ENCODE measurements around the gene LRMDA. TPM values are rescaled to one million over a fixed set of nuclear protein-coding genes. Genes with fewer than 3 reads are reported as not detected.

The LRMDA gene
- total and polyA plus RNA-seq, 3 experiments from 2014 or later, result not detected

DNA sequence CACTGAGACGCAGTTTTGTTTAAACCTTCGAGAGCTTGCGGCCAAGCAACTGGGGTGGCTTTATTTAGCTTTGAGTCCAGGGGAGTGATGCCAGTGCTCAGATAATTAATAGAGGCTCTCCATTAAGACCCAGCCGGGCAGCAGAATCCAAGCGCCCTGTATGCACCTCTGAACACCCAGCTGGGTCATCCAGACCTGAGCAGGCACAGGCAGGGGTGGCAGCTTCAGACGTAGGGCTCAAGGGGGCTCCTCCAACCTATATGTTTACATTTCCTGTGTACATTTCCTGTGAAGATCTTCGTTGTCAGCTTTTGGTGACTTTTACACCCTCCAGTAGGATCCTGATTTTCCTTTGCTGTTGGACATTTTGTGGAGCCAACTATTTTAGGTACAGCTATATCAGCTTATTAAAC is 719.5 kb downstream of the LRMDA start:
- Histone ChIP-seq H3K9me3 (ENCODE audit: low read length) (no peaks in the 10 kb centered on the region), H3K4me1 (ENCODE audit: insufficient read depth, low read length) (no peaks in the 10 kb centered on the region), H3K4me3 (ENCODE audit: low read length) (no peak overlapping the region), H3K27me3 (ENCODE audit: insufficient read depth, low read length, poor library complexity, severe bottlenecking) (no peaks in the 10 kb centered on the region), H3K27ac (ENCODE audit: low read depth, low read length) (no peak overlapping the region), H3K36me3 (ENCODE audit: insufficient read depth, low read length) (no peaks in the 10 kb centered on the region)
- Mint-ChIP-seq H3K36me3 (no peaks in the 10 kb centered on the region), H3K4me1 (no peaks in the 10 kb centered on the region), H3K9me3 (peaks cover 2 to 15% (median 12%) of the 10 kb centered on the region in 5 donors), H3K4me3 (no peak overlapping the region), H3K27me3 (peaks cover 0 to 2% of the 10 kb centered on the region in 2 donors), H3K27ac (no peak overlapping the region)
- ChIA-PET CTCF (no interaction called here), POLR2A (no interaction called here)
- no peak for DNase-seq

DNA sequence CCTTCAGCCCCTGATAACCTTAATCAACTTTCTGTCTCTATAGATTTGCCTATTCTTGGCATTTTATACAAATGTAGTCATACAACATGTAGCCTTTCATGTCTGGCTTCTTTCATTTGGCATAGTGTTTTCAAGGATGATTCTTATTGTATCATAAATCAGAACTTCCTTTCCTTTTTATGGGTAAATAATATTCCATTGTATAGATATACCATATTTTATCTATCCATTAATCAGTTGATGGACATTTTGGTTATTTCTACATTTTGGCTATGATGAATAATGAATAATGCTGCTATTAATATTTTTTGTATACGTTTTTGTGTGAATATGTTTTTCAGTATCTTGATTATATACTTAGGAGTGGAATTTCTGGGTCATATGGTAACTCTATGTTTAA is 720.8 kb downstream of the LRMDA start:
- Histone ChIP-seq H3K36me3 (ENCODE audit: insufficient read depth, low read length) (no peaks in the 10 kb centered on the region), H3K4me1 (ENCODE audit: insufficient read depth, low read length) (no peaks in the 10 kb centered on the region), H3K27ac (ENCODE audit: low read depth, low read length) (no peak overlapping the region), H3K27me3 (ENCODE audit: insufficient read depth, low read length, poor library complexity, severe bottlenecking) (no peaks in the 10 kb centered on the region), H3K9me3 (ENCODE audit: low read length) (no peaks in the 10 kb centered on the region), H3K4me3 (ENCODE audit: low read length) (no peak overlapping the region)
- no peaks in the 10 kb centered on the region for H3K4me1 Mint-ChIP-seq
- H3K36me3 Mint-ChIP-seq, result no peaks in the 10 kb centered on the region
- ChIA-PET CTCF (no interaction called here), POLR2A (no interaction called here)
- peaks cover 0 to 2% of the 10 kb centered on the region in 2 donors for H3K27me3 Mint-ChIP-seq
- no peak overlapping the region for H3K4me3 Mint-ChIP-seq
- peaks cover 2 to 15% (median 13%) of the 10 kb centered on the region in 5 donors for H3K9me3 Mint-ChIP-seq
- no peak overlapping the region for H3K27ac Mint-ChIP-seq
- DNase-seq, result no peak

DNA sequence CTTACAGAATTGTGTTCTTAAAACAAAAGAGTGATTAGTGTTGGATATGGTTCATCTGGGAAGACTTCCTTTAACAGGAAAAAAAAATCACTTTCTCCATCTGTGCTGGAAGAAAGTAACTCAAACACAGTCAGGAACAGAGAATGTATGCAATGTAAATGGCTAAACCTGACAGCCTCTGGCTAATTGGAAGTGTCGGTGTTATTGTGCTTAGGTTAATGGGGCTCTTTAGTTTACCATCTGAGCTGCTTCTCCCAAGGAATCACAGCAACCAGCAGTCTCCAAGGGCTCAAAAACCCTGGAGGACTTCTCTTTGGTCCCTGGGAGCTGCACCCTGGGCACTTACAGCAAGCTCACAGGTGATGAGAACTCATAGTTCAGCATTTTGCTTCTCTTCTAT is 724.5 kb downstream of the LRMDA start:
- Mint-ChIP-seq H3K9me3 (peaks cover 2 to 6% (median 4%) of the 10 kb centered on the region in 5 donors), H3K4me3 (no peak overlapping the region), H3K4me1 (no peaks in the 10 kb centered on the region), H3K36me3 (no peaks in the 10 kb centered on the region), H3K27ac (no peak overlapping the region), H3K27me3 (peaks cover 0 to 2% of the 10 kb centered on the region in 2 donors)
- no peak for DNase-seq
- H3K4me1 ChIP-seq (ENCODE audit: insufficient read depth, low read length), result no peaks in the 10 kb centered on the region
- no peaks in the 10 kb centered on the region for H3K9me3 ChIP-seq (ENCODE audit: low read length)
- H3K27me3 ChIP-seq (ENCODE audit: insufficient read depth, low read length, poor library complexity, severe bottlenecking), result no peaks in the 10 kb centered on the region
- no peaks in the 10 kb centered on the region for H3K36me3 ChIP-seq (ENCODE audit: insufficient read depth, low read length)
- POLR2A ChIA-PET, result no interaction called here
- CTCF ChIA-PET, result no interaction called here
- no peak overlapping the region for H3K4me3 ChIP-seq (ENCODE audit: low read length)
- no peak overlapping the region for H3K27ac ChIP-seq (ENCODE audit: low read depth, low read length)

DNA sequence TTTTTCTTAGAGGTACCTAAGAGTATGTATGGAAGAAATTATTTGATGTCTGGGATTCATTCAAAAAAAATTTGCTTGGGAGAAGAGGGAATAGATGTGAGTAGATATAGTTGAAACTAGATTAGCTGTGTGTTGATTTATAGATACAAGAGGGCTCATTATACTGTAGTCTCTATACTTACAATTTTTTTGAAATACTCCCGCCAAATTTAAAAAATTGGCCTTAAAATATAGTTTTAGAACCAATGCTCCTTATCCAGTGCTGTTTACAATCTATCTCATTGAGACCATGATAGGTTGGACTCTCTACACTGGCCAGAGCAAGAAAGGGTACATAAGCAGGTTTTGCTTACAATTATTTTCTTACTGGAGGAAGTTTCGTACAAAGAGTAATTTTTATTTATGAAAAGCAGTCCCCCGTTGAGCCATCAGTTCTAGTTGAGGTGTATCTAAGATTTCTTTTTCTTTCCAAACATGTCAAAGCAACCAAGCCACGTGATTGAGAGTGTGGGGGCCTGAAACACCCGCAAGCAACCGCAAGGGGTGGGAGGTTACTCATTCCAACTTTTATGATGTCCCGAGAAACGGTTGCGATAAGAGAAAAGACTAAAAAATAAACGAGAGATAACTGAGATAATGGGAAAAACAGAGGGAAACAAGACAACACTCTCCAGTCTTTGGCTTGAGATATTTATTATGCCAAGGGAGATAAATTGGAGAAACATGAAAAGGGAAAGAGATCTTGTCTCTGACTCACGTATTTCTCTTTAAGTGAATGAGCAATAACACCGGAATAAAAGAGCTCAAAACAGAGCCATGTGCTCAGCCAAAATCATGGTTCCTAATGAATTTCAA is 729.2 kb downstream of the LRMDA start:
- Mint-ChIP-seq H3K9me3 (peaks cover 0 to 9% (median under 1%) of the 10 kb centered on the region in 5 donors), H3K36me3 (no peaks in the 10 kb centered on the region), H3K4me1 (no peaks in the 10 kb centered on the region), H3K4me3 (no peak overlapping the region), H3K27ac (no peak overlapping the region), H3K27me3 (peaks cover 0 to 3% of the 10 kb centered on the region in 2 donors)
- H3K36me3 ChIP-seq (ENCODE audit: insufficient read depth, low read length), result no peaks in the 10 kb centered on the region
- H3K27ac ChIP-seq (ENCODE audit: low read depth, low read length), result no peak overlapping the region
- no peaks in the 10 kb centered on the region for H3K4me1 ChIP-seq (ENCODE audit: insufficient read depth, low read length)
- no peaks in the 10 kb centered on the region for H3K27me3 ChIP-seq (ENCODE audit: insufficient read depth, low read length, poor library complexity, severe bottlenecking)
- CTCF ChIA-PET, result no interaction called here
- POLR2A ChIA-PET, result no interaction called here
- H3K9me3 ChIP-seq (ENCODE audit: low read length), result no peaks in the 10 kb centered on the region
- no peak for DNase-seq
- no peak overlapping the region for H3K4me3 ChIP-seq (ENCODE audit: low read length)

DNA sequence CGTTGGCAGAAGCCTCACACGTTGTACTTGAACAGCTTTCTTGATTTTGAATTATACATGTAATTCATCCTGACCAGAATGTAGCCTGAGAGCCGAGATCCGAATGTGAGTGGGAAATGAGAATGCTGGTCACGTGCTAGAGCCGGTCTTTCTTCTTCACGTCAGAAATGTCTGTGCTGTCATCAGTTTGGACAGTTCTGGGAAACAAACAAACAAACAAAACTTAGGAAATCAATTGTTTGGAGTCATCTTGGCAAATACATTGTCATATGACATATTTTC is 729.8 kb downstream of the LRMDA start:
- POLR2A ChIA-PET, result no interaction called here
- CTCF ChIA-PET, result no interaction called here
- H3K36me3 ChIP-seq (ENCODE audit: insufficient read depth, low read length), result no peaks in the 10 kb centered on the region
- no peak overlapping the region for H3K27ac Mint-ChIP-seq
- H3K27ac ChIP-seq (ENCODE audit: low read depth, low read length), result no peak overlapping the region
- H3K4me3 ChIP-seq (ENCODE audit: low read length), result no peak overlapping the region
- no peaks in the 10 kb centered on the region for H3K9me3 ChIP-seq (ENCODE audit: low read length)
- H3K36me3 Mint-ChIP-seq, result no peaks in the 10 kb centered on the region
- H3K4me3 Mint-ChIP-seq, result no peak overlapping the region
- H3K4me1 ChIP-seq (ENCODE audit: insufficient read depth, low read length), result no peaks in the 10 kb centered on the region
- H3K4me1 Mint-ChIP-seq, result no peaks in the 10 kb centered on the region
- H3K27me3 ChIP-seq (ENCODE audit: insufficient read depth, low read length, poor library complexity, severe bottlenecking), result no peaks in the 10 kb centered on the region
- H3K27me3 Mint-ChIP-seq, result peaks cover 0 to 3% of the 10 kb centered on the region in 2 donors
- DNase-seq, result no peak
- peaks cover 1 to 6% (median 2%) of the 10 kb centered on the region in 5 donors for H3K9me3 Mint-ChIP-seq

GRCh38 chr10:76168437-76168836 is 737.0 kb downstream of the LRMDA start:
- H3K36me3 Mint-ChIP-seq, result no peaks in the 10 kb centered on the region
- CTCF ChIA-PET, result no interaction called here
- no peak for DNase-seq

DNA sequence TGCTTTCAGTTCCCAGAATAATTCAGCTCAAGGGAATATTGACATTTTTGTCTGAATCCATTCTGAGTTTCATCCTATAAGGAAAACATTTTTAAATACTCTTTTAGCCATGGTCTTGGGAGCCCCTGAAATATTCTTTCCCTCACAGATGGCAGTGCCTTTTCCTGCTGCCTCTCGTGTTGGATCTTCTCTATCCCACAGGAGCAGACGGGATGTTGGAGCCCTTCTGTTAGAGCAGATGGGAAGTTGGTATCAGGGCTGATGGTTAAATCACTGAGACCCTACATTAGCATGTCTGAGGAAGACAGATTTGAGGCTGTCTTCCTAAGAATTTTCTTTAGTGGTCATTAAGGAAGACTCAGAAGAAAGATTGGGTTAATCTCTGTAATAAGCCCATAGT is 737.8 kb downstream of the LRMDA start:
- no peaks in the 10 kb centered on the region for H3K36me3 ChIP-seq (ENCODE audit: insufficient read depth, low read length)
- Mint-ChIP-seq H3K27ac (no peak overlapping the region), H3K9me3 (peaks cover 7 to 17% (median 8%) of the 10 kb centered on the region in 5 donors), H3K4me3 (no peak overlapping the region), H3K27me3 (peaks cover 0 to 4% of the 10 kb centered on the region in 2 donors), H3K36me3 (no peaks in the 10 kb centered on the region), H3K4me1 (no peaks in the 10 kb centered on the region)
- H3K4me1 ChIP-seq (ENCODE audit: insufficient read depth, low read length), result no peaks in the 10 kb centered on the region
- no peak overlapping the region for H3K4me3 ChIP-seq (ENCODE audit: low read length)
- H3K27ac ChIP-seq (ENCODE audit: low read depth, low read length), result no peak overlapping the region
- DNase-seq, result no peak
- ChIA-PET CTCF (no interaction called here), POLR2A (no interaction called here)
- no peaks in the 10 kb centered on the region for H3K27me3 ChIP-seq (ENCODE audit: insufficient read depth, low read length, poor library complexity, severe bottlenecking)
- H3K9me3 ChIP-seq (ENCODE audit: low read length), result no peaks in the 10 kb centered on the region

More at GRCh38 chr10:76168437-76168836, 737.0 kb downstream of the LRMDA start:
- H3K4me3 ChIP-seq (ENCODE audit: low read length), result no peak overlapping the region
- H3K27me3 Mint-ChIP-seq, result peaks cover 0 to 4% of the 10 kb centered on the region in 2 donors
- H3K27ac ChIP-seq (ENCODE audit: low read depth, low read length), result no peak overlapping the region
- H3K9me3 Mint-ChIP-seq, result peaks cover 7 to 14% (median 8%) of the 10 kb centered on the region in 5 donors
- H3K9me3 ChIP-seq (ENCODE audit: low read length), result no peaks in the 10 kb centered on the region
- no peaks in the 10 kb centered on the region for H3K27me3 ChIP-seq (ENCODE audit: insufficient read depth, low read length, poor library complexity, severe bottlenecking)
- H3K36me3 ChIP-seq (ENCODE audit: insufficient read depth, low read length), result no peaks in the 10 kb centered on the region
- H3K4me3 Mint-ChIP-seq, result no peak overlapping the region
- H3K27ac Mint-ChIP-seq, result no peak overlapping the region
- no peaks in the 10 kb centered on the region for H3K4me1 ChIP-seq (ENCODE audit: insufficient read depth, low read length)
- no peaks in the 10 kb centered on the region for H3K4me1 Mint-ChIP-seq
- POLR2A ChIA-PET, result no interaction called here

DNA sequence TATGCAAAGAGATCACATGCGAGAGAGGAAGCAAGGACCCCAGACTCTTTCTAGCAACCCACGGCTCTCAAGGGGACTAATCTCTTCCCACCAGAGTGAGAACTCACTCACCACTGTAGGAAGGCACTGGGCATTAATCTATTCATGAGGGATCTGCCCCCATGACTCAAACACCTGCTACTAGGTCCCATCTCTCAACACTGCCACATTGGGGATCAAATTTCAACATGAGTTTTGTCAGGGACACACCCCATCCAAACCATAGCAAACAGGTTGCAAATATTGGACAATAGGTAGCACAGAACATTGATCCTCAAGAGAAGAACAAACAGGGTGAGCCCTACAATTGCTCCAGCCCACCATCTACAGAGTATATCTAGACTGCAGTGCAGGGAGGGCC is 740.6 kb downstream of the LRMDA start:
- H3K36me3 ChIP-seq (ENCODE audit: insufficient read depth, low read length), result no peaks in the 10 kb centered on the region
- Mint-ChIP-seq H3K27me3 (peaks cover 0 to 1% of the 10 kb centered on the region in 2 donors), H3K9me3 (peaks cover 2 to 19% (median 3%) of the 10 kb centered on the region in 5 donors), H3K36me3 (no peaks in the 10 kb centered on the region), H3K4me3 (no peak overlapping the region), H3K27ac (no peak overlapping the region), H3K4me1 (no peaks in the 10 kb centered on the region)
- H3K4me3 ChIP-seq (ENCODE audit: low read length), result no peak overlapping the region
- DNase-seq, result no peak
- ChIA-PET POLR2A (no interaction called here), CTCF (no interaction called here)
- H3K4me1 ChIP-seq (ENCODE audit: insufficient read depth, low read length), result no peaks in the 10 kb centered on the region
- H3K9me3 ChIP-seq (ENCODE audit: low read length), result no peaks in the 10 kb centered on the region
- no peaks in the 10 kb centered on the region for H3K27me3 ChIP-seq (ENCODE audit: insufficient read depth, low read length, poor library complexity, severe bottlenecking)
- no peak overlapping the region for H3K27ac ChIP-seq (ENCODE audit: low read depth, low read length)

All from CD8-positive, alpha-beta memory T cell (primary cell).